ENCODE results near the gene KCNQ1. TPM values are rescaled to one million over a fixed set of nuclear protein-coding genes. Genes with fewer than 3 reads are reported as not detected.

Gene KCNQ1
- total RNA-seq, 1 experiment from 2014 or later, result not detected

DNA sequence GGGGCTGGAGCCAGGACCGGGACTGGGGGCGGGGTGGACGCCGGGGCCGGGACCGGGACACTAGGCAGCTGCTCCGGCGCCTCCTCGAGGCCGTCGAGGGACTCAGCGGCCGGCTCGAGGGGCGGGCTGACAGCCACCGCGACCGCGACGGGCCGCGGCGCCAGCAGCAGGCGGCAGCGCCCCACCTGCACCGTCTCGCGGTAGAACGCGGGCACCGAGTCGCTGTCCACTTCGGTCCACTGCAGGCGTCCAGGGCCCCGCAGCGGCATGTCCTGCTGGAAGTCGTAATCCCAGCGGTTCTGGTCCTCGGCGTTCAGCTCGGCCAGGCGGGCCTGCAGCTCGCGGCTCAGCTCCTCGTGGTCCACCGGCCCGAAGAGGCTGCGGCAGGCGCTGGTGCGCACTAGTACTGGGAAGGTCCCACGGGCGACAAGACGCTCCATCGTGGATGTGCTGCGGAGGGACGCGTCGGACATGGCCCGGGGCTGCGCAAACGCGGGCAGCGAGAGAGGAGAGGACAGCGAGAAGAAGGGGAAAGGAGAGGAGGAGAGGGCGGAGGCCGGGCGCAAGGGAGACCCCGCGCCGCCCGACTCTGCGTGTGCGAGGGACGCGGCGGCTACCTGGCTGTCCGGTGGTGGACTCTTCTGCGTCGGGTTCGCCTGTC, 440.3 kb downstream of the KCNQ1 start:
- Mint-ChIP-seq H3K27me3 (ENCODE audit: insufficient read depth, unreplicated experiment) (no peaks in the 10 kb centered on the region), H3K27ac (ENCODE audit: low read depth, unreplicated experiment) (no peak overlapping the region), H3K4me3 (ENCODE audit: unreplicated experiment) (peak overlapping the region; percentile 83), H3K36me3 (ENCODE audit: insufficient read depth, unreplicated experiment) (peaks cover 7% of the 10 kb centered on the region), H3K9me3 (ENCODE audit: unreplicated experiment) (no peaks in the 10 kb centered on the region), H3K4me1 (ENCODE audit: insufficient read depth, unreplicated experiment) (no peaks in the 10 kb centered on the region)
- intact Hi-C loops (cut with micrococcal nuclease), result loop anchor here (2.0 kb wide), 1 partner anchor 106 kb away; no protein-coding TSS in a partner anchor
- BruUV-seq (replicated peaks), result TSS peak; percentile 47
- ChIA-PET POLR2A (interaction anchor here (0.9 to 2.4 kb wide), 3 partner anchors 59 to 351 kb away, joined by 3 to 9 read pairs (median 6); no protein-coding TSS in a partner anchor), CTCF (interaction anchor here (0.6 to 13.1 kb wide), 6 partner anchors 59 to 367 kb away, joined by 3 to 443 read pairs (median 3); no protein-coding TSS in a partner anchor)
- peak; percentile 47 for DNase-seq (ENCODE audit: unreplicated experiment)
- no peak for TF ChIP-seq CTCF (IDR thresholded peaks at IDR 0.05; ENCODE audit: unreplicated experiment)

DNA sequence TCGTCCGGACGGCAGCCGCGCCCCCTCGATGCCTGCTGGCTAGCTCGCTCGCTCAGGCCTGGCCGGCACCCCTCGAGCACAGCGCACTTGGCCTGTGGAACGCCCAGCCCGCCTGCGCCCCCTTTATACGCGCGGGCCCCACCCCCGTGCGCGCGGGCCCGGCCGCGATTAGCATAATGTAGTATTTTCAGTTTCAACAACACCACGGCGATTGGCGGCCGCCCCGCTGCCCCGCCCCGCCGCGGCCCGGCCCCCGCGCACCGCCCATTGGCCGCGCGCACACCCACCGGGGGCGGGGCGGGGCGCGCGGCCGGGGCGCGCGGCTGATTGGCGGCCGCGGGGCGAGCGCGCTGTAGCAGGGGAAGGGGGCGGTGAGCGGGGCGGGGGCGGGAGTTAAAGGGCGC, 440.9 kb downstream of the KCNQ1 start, which contains the start of gene CDKN1C:
TSS of gene CDKN1C (minus strand) at position 98 of the 404 bp plus-strand sequence. CDS start 319 bp downstream, outside the sequence.
- BruUV-seq (replicated peaks), result no TSS peak
- ChIA-PET POLR2A (interaction anchor here (0.9 to 2.4 kb wide), 2 partner anchors 60 to 352 kb away, joined by 3 to 9 read pairs; no protein-coding TSS in a partner anchor), CTCF (interaction anchor here (0.6 to 13.1 kb wide), 7 partner anchors 60 to 588 kb away, joined by 3 to 443 read pairs (median 3); no protein-coding TSS in a partner anchor)
- Mint-ChIP-seq H3K9me3 (ENCODE audit: unreplicated experiment) (no peaks in the 10 kb centered on the region), H3K36me3 (ENCODE audit: insufficient read depth, unreplicated experiment) (peaks cover 7% of the 10 kb centered on the region), H3K4me1 (ENCODE audit: insufficient read depth, unreplicated experiment) (no peaks in the 10 kb centered on the region), H3K27me3 (ENCODE audit: insufficient read depth, unreplicated experiment) (no peaks in the 10 kb centered on the region), H3K27ac (ENCODE audit: low read depth, unreplicated experiment) (peak within 1 kb of the TSS; percentile 31), H3K4me3 (ENCODE audit: unreplicated experiment) (peak within 1 kb of the TSS; percentile 83)
- no peak for TF ChIP-seq CTCF (IDR thresholded peaks at IDR 0.05; ENCODE audit: unreplicated experiment)
- intact Hi-C loops (cut with micrococcal nuclease), result loop anchor here (2.0 kb wide), 1 partner anchor 107 kb away; no protein-coding TSS in a partner anchor
- peak; percentile 63 for DNase-seq (ENCODE audit: unreplicated experiment)

- intact Hi-C loops (cut with micrococcal nuclease), result no loop called here
- Mint-ChIP-seq H3K36me3 (ENCODE audit: insufficient read depth, unreplicated experiment) (peaks cover 7% of the 10 kb centered on the region), H3K4me3 (ENCODE audit: unreplicated experiment) (no peak overlapping the region), H3K27me3 (ENCODE audit: insufficient read depth, unreplicated experiment) (no peaks in the 10 kb centered on the region), H3K27ac (ENCODE audit: low read depth, unreplicated experiment) (peak overlapping the region; percentile 31), H3K4me1 (ENCODE audit: insufficient read depth, unreplicated experiment) (no peaks in the 10 kb centered on the region), H3K9me3 (ENCODE audit: unreplicated experiment) (no peaks in the 10 kb centered on the region)
- ChIA-PET CTCF (interaction anchor here (0.6 to 13.1 kb wide), 5 partner anchors 43 to 589 kb away, joined by 3 to 443 read pairs (median 3); partner anchors contain the start of gene PHLDA2), POLR2A (interaction anchor here (2.4 kb wide), 1 partner anchor 353 kb away, joined by 9 read pairs; no protein-coding TSS in a partner anchor)
- TF ChIP-seq CTCF (IDR thresholded peaks at IDR 0.05; ENCODE audit: unreplicated experiment), result no peak
- no TSS peak for BruUV-seq (replicated peaks)
- DNase-seq (ENCODE audit: unreplicated experiment), result no peak
These were observed 441.5 kb downstream of the KCNQ1 start for GRCh38 chr11:2886191-2886894.

DNA sequence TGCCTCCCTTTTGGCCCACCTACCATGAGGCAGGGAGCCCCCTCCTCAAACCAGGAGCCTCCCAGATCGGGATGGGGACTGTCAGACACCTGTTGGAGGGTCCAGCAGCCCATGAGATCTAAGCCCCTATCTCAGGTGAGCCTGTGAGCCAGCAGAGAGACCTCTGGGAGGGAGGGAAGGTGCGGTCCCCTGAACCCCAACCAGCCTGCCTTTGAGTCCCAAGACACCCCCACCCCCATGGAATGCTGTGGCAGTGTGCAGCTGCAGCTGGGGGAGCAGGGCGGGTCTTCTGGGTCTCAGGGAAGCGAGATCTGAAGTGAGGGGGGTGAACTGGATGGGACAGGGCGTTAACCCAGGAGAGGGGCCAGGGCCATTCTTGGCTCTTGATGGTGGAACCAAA, 442.1 kb downstream of the KCNQ1 start:
- intact Hi-C loops (cut with micrococcal nuclease), result no loop called here
- no TSS peak for BruUV-seq (replicated peaks)
- POLR2A ChIA-PET, result interaction anchor here (1.1 to 6.9 kb wide), 5 partner anchors 42 to 354 kb away, joined by 4 to 68 read pairs (median 5); partner anchors contain the start of gene PHLDA2
- CTCF ChIA-PET, result interaction anchor here (0.6 to 13.1 kb wide), 18 partner anchors 9 to 590 kb away, joined by 3 to 443 read pairs (median 4); partner anchors contain the start of genes PHLDA2 and TSSC4
- H3K36me3 Mint-ChIP-seq (ENCODE audit: insufficient read depth, unreplicated experiment), result peaks cover 7% of the 10 kb centered on the region
- peak overlapping the region; percentile 31 for H3K27ac Mint-ChIP-seq (ENCODE audit: low read depth, unreplicated experiment)
- peaks cover 4% of the 10 kb centered on the region for H3K4me1 Mint-ChIP-seq (ENCODE audit: insufficient read depth, unreplicated experiment)
- H3K9me3 Mint-ChIP-seq (ENCODE audit: unreplicated experiment), result no peaks in the 10 kb centered on the region
- H3K27me3 Mint-ChIP-seq (ENCODE audit: insufficient read depth, unreplicated experiment), result no peaks in the 10 kb centered on the region
- H3K4me3 Mint-ChIP-seq (ENCODE audit: unreplicated experiment), result no peak overlapping the region
- DNase-seq (ENCODE audit: unreplicated experiment), result no peak
- no peak for TF ChIP-seq CTCF (IDR thresholded peaks at IDR 0.05; ENCODE audit: unreplicated experiment)

All from MCF 10A (cell line).